22Rv1 (cell line): ENCODE results near the gene BRD9.

Experiments
- H3K27ac ChIP-seq: fragments of 450-650 bp; 2 replicates; pipeline ENCODE4 v1.5.1; 2017
- ZFX ChIP-seq: fragments of 450-650 bp; IDR thresholded peaks from 2 replicates; pipeline ENCODE4 v1.6.1; 2017; ENCODE audit warnings: antibody characterized with exemption, borderline replicate concordance
- TF ChIP-seq, protein P1 (sequence below): fragments of 450-650 bp; IDR thresholded peaks from 2 replicates; pipeline ENCODE4 v1.5.1; 2017; ENCODE audit warnings: mild to moderate bottlenecking

Gene BRD9

DNA sequence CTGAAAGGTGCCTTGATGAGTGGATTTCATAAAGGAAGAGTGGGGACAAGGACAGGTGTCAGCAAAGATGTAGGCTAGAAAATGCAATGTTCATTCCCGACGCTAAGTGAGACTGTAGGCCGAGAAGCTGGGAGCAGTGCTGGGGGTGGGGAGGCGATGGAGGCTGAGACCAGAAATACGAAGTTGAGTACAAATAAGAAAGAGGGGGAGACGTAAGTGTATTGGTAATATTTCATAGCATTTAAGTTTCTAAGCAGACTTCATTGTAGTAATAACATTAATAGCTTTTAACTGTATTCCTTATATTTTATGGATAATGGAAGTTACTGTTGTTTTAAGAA lies 11.1 kb upstream of the BRD9 start:
- H3K27ac ChIP-seq = no peak overlapping the region
- TF ChIP-seq, protein P1, sequence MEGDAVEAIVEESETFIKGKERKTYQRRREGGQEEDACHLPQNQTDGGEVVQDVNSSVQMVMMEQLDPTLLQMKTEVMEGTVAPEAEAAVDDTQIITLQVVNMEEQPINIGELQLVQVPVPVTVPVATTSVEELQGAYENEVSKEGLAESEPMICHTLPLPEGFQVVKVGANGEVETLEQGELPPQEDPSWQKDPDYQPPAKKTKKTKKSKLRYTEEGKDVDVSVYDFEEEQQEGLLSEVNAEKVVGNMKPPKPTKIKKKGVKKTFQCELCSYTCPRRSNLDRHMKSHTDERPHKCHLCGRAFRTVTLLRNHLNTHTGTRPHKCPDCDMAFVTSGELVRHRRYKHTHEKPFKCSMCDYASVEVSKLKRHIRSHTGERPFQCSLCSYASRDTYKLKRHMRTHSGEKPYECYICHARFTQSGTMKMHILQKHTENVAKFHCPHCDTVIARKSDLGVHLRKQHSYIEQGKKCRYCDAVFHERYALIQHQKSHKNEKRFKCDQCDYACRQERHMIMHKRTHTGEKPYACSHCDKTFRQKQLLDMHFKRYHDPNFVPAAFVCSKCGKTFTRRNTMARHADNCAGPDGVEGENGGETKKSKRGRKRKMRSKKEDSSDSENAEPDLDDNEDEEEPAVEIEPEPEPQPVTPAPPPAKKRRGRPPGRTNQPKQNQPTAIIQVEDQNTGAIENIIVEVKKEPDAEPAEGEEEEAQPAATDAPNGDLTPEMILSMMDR = no peak

DNA sequence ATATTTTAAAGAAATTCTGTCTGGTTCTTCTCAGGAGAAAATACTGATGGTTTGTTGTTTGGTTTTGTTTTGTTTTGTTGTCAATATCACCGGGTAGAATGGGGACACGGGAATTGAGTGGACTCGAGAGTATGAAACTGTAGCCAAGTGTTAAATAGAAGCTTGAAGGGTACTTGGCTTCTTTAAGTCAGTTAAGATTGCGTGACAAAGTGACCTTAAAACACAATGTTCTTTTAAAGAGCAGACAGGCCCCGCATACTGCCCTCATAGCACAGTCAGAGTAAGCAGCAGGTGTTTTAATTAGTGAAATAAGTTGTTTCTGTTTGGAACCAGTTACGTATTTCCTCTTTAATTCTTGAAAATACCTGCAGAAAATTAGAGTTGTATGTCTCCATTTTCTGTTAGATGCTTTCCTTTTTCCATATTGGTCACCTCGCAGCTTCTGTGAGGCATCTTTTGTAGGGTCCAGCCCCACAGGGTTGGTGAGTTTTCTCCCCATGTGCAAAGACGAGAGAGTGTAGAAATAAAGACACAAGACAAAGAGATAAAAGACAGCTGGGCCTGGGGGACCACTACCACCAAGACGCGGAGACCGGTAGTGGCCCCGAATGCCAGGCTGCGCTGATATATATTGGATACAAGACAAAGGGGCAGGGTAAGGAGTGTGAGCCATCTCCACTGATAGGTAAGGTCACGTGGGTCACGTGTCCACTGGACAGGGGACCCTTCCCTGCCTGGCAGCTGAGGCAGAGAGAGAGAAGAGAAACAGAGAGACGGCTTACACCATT lies 9.7 kb upstream of the BRD9 start:
- no peak for TF ChIP-seq ZFX
- TF ChIP-seq, protein P1 = no peak

DNA sequence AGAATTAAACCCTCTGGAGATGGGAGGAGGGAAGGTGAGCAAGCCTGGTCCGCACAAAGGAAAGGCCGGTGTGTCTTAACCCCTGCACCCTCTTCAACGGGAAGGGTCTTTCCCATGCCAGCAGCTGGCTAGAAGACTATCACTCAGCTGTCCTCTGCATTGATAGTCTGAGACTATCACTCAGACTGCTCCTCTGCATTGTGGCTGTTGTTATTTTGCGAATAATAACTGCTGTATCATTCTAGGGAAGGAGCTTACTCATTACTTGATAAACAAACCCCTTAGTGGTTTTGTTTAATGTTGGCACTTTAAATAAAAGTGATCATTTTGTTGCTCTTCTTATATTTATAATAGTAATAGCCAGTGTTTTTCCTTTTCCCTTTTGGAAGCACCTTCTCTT lies 8.2 kb upstream of the BRD9 start:
- no peak for TF ChIP-seq ZFX
- TF ChIP-seq, protein P1 = no peak
- H3K27ac ChIP-seq = no peak overlapping the region

More for the DNA sequence above, 9.7 kb upstream of the BRD9 start:
- H3K27ac ChIP-seq = no peak overlapping the region

DNA sequence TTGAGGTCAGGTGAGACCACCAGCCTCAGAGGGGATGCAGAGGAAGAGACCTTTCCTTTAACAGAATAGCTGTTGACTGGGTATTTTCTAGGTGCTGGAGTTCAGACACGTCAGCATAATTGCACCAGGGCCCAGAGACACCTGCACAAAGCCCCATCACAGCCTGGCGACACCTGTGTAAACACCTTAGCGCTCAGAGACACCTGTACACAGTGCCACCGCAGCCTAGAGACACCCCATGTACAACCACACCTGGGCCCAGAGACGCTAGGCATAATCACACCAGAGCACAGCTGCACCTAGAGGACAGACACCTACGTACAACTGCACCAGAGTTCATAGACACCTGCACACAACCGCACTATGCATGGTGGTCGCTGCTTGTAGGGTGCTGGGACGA lies 1.1 kb upstream of the BRD9 start:
- peak overlapping the region; percentile 86 for H3K27ac ChIP-seq
- TF ChIP-seq, protein P1 = no peak
- no peak for TF ChIP-seq ZFX

DNA sequence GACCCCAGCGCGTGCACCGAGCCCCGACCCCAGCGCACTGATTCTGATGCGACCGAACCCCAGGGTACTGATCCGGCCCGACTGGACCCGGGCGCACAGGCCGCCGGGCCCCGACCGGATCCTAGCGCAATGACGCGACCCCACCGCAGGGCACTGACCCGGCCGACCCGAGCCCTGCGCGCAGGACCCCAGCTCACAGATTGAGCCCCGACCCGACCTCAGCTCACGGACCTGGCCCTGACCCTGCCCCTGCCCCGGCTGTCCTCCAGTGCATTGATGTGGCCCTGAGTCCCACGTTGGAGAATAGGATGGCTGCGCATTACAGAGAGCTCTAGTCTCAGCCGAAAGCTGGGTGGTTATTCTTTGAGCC lies 521 bp upstream of the BRD9 start:
- peak overlapping the region; percentile 86 for H3K27ac ChIP-seq

DNA sequence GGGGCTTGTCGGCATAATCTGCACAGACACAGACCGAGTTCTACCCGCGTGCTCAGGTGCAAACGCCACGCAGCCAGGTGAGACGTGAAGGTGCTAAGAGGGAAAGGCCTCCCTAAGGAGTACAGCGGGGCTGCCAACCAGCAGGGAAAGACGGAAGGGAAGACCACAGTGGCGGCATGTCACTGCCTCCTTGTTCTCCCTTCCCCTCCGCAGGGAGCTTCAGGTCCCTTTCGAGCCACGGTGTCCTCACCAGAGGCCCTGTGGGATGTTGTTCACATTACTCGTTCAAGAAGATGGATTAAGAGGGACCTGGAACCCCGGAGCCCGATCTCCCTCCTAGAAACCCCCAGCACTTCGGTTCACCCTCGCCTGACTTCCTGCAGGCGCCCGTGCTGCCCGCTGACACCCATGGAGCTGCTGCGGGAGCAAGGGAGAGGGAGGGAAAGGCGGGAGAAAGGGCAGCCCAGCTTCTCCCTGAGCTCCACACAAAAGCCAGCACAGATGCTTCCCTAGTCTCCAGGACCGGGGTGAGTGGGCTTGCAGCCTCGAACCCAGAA lies 686 bp downstream of the BRD9 start:
- no peak for TF ChIP-seq ZFX
- TF ChIP-seq, protein P1 = no peak
- H3K27ac ChIP-seq = peak overlapping the region; percentile 86

More for the DNA sequence above, 521 bp upstream of the BRD9 start:
- no peak for TF ChIP-seq ZFX
- TF ChIP-seq, protein P1 = no peak

DNA sequence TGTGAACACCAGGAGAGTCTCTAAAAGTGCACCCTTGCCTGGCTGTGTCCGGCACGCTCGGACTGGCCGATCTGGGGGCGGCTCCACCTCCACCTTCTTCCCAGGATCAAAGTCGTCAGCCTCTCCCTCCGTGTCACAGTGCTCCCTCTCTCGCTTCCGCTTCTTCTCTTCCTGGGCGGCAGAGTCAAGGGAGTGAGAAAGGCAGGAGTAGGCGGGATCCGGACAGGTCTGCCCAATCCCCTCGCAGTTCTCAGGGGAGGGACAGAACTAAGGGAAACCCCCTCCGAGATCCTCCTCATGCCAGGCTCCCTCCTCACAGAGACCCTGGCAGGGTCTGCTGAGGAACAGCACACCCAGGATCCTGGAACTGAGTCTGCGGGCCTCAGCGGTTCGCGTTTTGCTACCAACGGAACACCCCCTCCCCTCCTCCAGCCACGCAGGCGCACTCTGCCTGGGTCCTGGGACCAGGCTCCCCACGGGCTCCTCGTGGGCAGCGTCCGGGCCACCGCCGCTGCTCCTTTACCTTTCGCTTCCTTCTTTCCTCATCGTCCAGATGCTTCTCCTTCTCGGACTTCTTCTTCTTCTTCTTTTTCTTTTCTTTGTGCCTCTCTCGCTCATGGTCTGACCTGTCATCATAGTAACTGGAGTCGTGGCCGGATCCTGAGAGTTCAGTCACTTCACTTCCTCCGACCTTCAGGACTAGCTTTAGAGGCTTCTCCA lies 1.3 kb downstream of the BRD9 start:
- peak overlapping the region; percentile 86 for H3K27ac ChIP-seq
- TF ChIP-seq ZFX = no peak
- TF ChIP-seq, protein P1 = no peak
